GM23338 (cell line): ENCODE results near the gene PRKAG1. TPM values are rescaled to one million over a fixed set of nuclear protein-coding genes. Genes with fewer than 3 reads are reported as not detected.
A peak's percentile ranks its signal among the peaks of the same experiment; 100 is the strongest.

ENCODE experiments used
- ATAC-seq: fragments of 200-7000 bp; cut with Tn5 transposase; 3 replicates; pipeline ENCODE4 v1.9.1; 2020
- DNase-seq: peaks from one replicate; pipeline ENCODE4 v3.0.0-alpha.2; 2015; ENCODE audit warnings: low spot score
- H2AFZ ChIP-seq: fragments of 200-600 bp; sonication (generic); 2 replicates; pipeline ENCODE4 v1.8.0; 2016; ENCODE audit warnings: antibody characterized with exemption, mild to moderate bottlenecking, moderate library complexity
- H3F3A ChIP-seq: fragments of 200-600 bp; sonication (generic); replicated peaks from 2 replicates; pipeline ENCODE4 v1.8.0; 2017; ENCODE audit warnings: antibody characterized with exemption, mixed run types, low read depth
- H3K27ac ChIP-seq: fragments of 200-600 bp; sonication (generic); 2 replicates; pipeline ENCODE4 v1.6.1; 2016; ENCODE audit warnings: low read depth
- H3K27me3 ChIP-seq: fragments of 200-600 bp; sonication (generic); 2 replicates; pipeline ENCODE4 v1.8.0; 2016; ENCODE audit warnings: mild to moderate bottlenecking, mixed run types, moderate library complexity; ENCODE audit not compliant: insufficient read depth
- H3K36me3 ChIP-seq: fragments of 200-600 bp; sonication (generic); 2 replicates; pipeline ENCODE4 v1.8.0; 2016; ENCODE audit warnings: mild to moderate bottlenecking; ENCODE audit not compliant: insufficient read depth
- H3K4me1 ChIP-seq: fragments of 200-600 bp; sonication (generic); 2 replicates; pipeline ENCODE4 v1.8.0; 2016; ENCODE audit warnings: mild to moderate bottlenecking, moderate library complexity; ENCODE audit not compliant: insufficient read depth
- H3K4me2 ChIP-seq: fragments of 200-600 bp; sonication (generic); 2 replicates; pipeline ENCODE4 v1.7.1; 2017; ENCODE audit warnings: mixed run types
- H3K4me3 ChIP-seq: fragments of 200-600 bp; sonication (generic); 2 replicates; pipeline ENCODE4 v1.6.1; 2016; ENCODE audit warnings: mixed run types
- H3K79me2 ChIP-seq: fragments of 200-600 bp; sonication (generic); replicated peaks from 2 replicates; pipeline ENCODE4 v1.8.0; 2017; ENCODE audit warnings: mild to moderate bottlenecking; ENCODE audit not compliant: insufficient read depth
- H3K9me2 ChIP-seq: fragments of 200-600 bp; sonication (generic); 2 replicates; pipeline ENCODE4 v1.8.0; 2017; ENCODE audit not compliant: insufficient read depth
- H4K20me1 ChIP-seq: fragments of 200-600 bp; sonication (generic); replicated peaks from 2 replicates; pipeline ENCODE4 v1.8.0; 2017; ENCODE audit warnings: mild to moderate bottlenecking; ENCODE audit not compliant: insufficient read depth
- H3K27ac Mint-ChIP-seq: 2 replicates; pipeline ENCODE4 v1.8.0; 2020; ENCODE audit warnings: inconsistent platforms, mild to moderate bottlenecking, moderate library complexity, mixed read lengths
- H3K27me3 Mint-ChIP-seq: 3 replicates; pipeline ENCODE4 v1.8.0; 2022; ENCODE audit warnings: low read depth, mild to moderate bottlenecking, moderate library complexity, mixed read lengths, inconsistent platforms; ENCODE audit not compliant: insufficient read depth, poor library complexity
- H3K36me3 Mint-ChIP-seq: 3 replicates; pipeline ENCODE4 v1.8.0; 2021; ENCODE audit warnings: low read depth, mild to moderate bottlenecking, inconsistent platforms, moderate library complexity, mixed read lengths
- H3K4me1 Mint-ChIP-seq: 3 replicates; pipeline ENCODE4 v1.8.0; 2020; ENCODE audit warnings: mild to moderate bottlenecking, inconsistent platforms, mixed read lengths
- H3K4me3 Mint-ChIP-seq: 3 replicates; pipeline ENCODE4 v1.8.0; 2021; ENCODE audit warnings: moderate library complexity, mild to moderate bottlenecking, inconsistent platforms, mixed read lengths
- H3K9me3 Mint-ChIP-seq: 3 replicates; pipeline ENCODE4 v1.8.0; 2020; ENCODE audit warnings: moderate library complexity, mild to moderate bottlenecking, inconsistent platforms, mixed read lengths
- CREB1 ChIP-seq: fragments of 250-450 bp; sonication (Bioruptor Pico); IDR thresholded peaks from 2 replicates; pipeline ENCODE4 v1.5.0; 2020; ENCODE audit warnings: low read depth, mild to moderate bottlenecking, moderate library complexity
- CTCF ChIP-seq, 2 experiments: fragments of 200-600 bp in 1 of 2; sonication (generic) in 1 of 2; conservative IDR thresholded peaks; 2 replicates each; pipeline versions ENCODE4 v1.5.1 to v1.6.1; 2016 to 2017; ENCODE audit warnings: antibody characterized with exemption in 2 of 2, low read depth in 2 of 2, mild to moderate bottlenecking in 2 of 2, moderate library complexity in 1 of 2
- EZH2 ChIP-seq: fragments of 200-600 bp; sonication (generic); IDR thresholded peaks from one replicate; pipeline ENCODE4 v1.8.0; 2017; ENCODE audit warnings: antibody characterized with exemption, mild to moderate bottlenecking, low read depth; ENCODE audit not compliant: unreplicated experiment
- EZH2phosphoT487 ChIP-seq: fragments of 200-600 bp; sonication (generic); IDR thresholded peaks from one replicate; pipeline ENCODE4 v1.8.1; 2018; ENCODE audit warnings: antibody characterized with exemption; ENCODE audit not compliant: unreplicated experiment
- JUNB ChIP-seq: IDR thresholded peaks from one replicate; pipeline ENCODE4 v1.6.1; 2016; ENCODE audit warnings: antibody characterized with exemption; ENCODE audit not compliant: unreplicated experiment
- NANOG ChIP-seq: IDR thresholded peaks from 2 replicates; pipeline ENCODE4 v1.6.1; 2016; ENCODE audit warnings: antibody characterized with exemption, borderline replicate concordance
- POLR2AphosphoS5 ChIP-seq: IDR thresholded peaks from 2 replicates; pipeline ENCODE4 v1.6.1; 2016; ENCODE audit warnings: antibody characterized with exemption, low read depth
- REST ChIP-seq: IDR thresholded peaks from one replicate; pipeline ENCODE4 v1.6.1; 2018; ENCODE audit warnings: antibody characterized with exemption; ENCODE audit not compliant: unreplicated experiment
- STAT1 ChIP-seq: IDR thresholded peaks from one replicate; pipeline ENCODE4 v1.6.1; 2016; ENCODE audit warnings: antibody characterized with exemption; ENCODE audit not compliant: unreplicated experiment
- ZNF114 ChIP-seq: fragments of 250-450 bp; sonication (Bioruptor Pico); IDR thresholded peaks from 2 replicates; pipeline ENCODE4 v1.5.0; 2020; ENCODE audit warnings: mild to moderate bottlenecking, moderate library complexity
- ZNF331 ChIP-seq: fragments of 250-450 bp; sonication (Bioruptor Pico); IDR thresholded peaks from 2 replicates; pipeline ENCODE4 v1.5.0; 2020; ENCODE audit warnings: low read depth, mild to moderate bottlenecking, moderate library complexity
- polyA plus RNA-seq: library from polyadenylated mRNA; unstranded; fragments of >200 nt; fragmentation: Nextera tagmentation; extraction: Ambion mirVana; gene quantifications from 2 replicates; pipeline ENCODE4 v1.2.1, GENCODE V29; 2016
- total RNA-seq: library from RNA; depleted of rRNA; stranded (reverse); fragments of >200 nt; shearing (Covaris generic); gene quantifications from 2 replicates; pipeline ENCODE4 v1.2.3, GENCODE V29; 2014
- TF ChIP-seq, protein P1 (sequence below): IDR thresholded peaks from 2 replicates; pipeline ENCODE4 v1.6.1; 2016; ENCODE audit warnings: antibody characterized with exemption
- TF ChIP-seq, protein P2 (sequence below): fragments of 250-450 bp; sonication (Bioruptor Pico); IDR thresholded peaks from 2 replicates; pipeline ENCODE4 v1.5.0; 2020; ENCODE audit warnings: mild to moderate bottlenecking, moderate library complexity

The PRKAG1 gene
- total and polyA plus RNA-seq, 2 experiments from 2014 or later = 19.9 to 35.4 TPM

GRCh38 chr12:48986720-48987291, 31.8 kb downstream of the PRKAG1 start:
- H3K27ac Mint-ChIP-seq = no peak overlapping the region
- H2AFZ ChIP-seq = no peak overlapping the region
- no peak overlapping the region for H3K27ac ChIP-seq
- no peak overlapping the region for H3K4me3 Mint-ChIP-seq
- H3K79me2 ChIP-seq = no peaks in the 10 kb centered on the region
- H3K9me3 Mint-ChIP-seq = no peaks in the 10 kb centered on the region
- H3K9me2 ChIP-seq = no peaks in the 10 kb centered on the region
- no peaks in the 10 kb centered on the region for H3K36me3 ChIP-seq
- H3K4me3 ChIP-seq = no peak overlapping the region
- H3K4me1 ChIP-seq = no peaks in the 10 kb centered on the region
- H3K4me2 ChIP-seq = no peak overlapping the region
- H3K36me3 Mint-ChIP-seq = no peaks in the 10 kb centered on the region
- H3F3A ChIP-seq = no peaks in the 10 kb centered on the region
- TF ChIP-seq EZH2 = no peak
- TF ChIP-seq CTCF (conservative IDR thresholded peaks at IDR 0.05; ENCODE audit: low read depth in 2 of 2) = no peak
- no peak for TF ChIP-seq CREB1
- TF ChIP-seq, protein P1, sequence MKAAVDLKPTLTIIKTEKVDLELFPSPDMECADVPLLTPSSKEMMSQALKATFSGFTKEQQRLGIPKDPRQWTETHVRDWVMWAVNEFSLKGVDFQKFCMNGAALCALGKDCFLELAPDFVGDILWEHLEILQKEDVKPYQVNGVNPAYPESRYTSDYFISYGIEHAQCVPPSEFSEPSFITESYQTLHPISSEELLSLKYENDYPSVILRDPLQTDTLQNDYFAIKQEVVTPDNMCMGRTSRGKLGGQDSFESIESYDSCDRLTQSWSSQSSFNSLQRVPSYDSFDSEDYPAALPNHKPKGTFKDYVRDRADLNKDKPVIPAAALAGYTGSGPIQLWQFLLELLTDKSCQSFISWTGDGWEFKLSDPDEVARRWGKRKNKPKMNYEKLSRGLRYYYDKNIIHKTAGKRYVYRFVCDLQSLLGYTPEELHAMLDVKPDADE = no peak
- no peak for TF ChIP-seq ZNF331 (CRISPR knock-in tag)
- TF ChIP-seq REST = no peak
- TF ChIP-seq NANOG = no peak
- TF ChIP-seq ZNF114 = no peak
- TF ChIP-seq, protein P2, sequence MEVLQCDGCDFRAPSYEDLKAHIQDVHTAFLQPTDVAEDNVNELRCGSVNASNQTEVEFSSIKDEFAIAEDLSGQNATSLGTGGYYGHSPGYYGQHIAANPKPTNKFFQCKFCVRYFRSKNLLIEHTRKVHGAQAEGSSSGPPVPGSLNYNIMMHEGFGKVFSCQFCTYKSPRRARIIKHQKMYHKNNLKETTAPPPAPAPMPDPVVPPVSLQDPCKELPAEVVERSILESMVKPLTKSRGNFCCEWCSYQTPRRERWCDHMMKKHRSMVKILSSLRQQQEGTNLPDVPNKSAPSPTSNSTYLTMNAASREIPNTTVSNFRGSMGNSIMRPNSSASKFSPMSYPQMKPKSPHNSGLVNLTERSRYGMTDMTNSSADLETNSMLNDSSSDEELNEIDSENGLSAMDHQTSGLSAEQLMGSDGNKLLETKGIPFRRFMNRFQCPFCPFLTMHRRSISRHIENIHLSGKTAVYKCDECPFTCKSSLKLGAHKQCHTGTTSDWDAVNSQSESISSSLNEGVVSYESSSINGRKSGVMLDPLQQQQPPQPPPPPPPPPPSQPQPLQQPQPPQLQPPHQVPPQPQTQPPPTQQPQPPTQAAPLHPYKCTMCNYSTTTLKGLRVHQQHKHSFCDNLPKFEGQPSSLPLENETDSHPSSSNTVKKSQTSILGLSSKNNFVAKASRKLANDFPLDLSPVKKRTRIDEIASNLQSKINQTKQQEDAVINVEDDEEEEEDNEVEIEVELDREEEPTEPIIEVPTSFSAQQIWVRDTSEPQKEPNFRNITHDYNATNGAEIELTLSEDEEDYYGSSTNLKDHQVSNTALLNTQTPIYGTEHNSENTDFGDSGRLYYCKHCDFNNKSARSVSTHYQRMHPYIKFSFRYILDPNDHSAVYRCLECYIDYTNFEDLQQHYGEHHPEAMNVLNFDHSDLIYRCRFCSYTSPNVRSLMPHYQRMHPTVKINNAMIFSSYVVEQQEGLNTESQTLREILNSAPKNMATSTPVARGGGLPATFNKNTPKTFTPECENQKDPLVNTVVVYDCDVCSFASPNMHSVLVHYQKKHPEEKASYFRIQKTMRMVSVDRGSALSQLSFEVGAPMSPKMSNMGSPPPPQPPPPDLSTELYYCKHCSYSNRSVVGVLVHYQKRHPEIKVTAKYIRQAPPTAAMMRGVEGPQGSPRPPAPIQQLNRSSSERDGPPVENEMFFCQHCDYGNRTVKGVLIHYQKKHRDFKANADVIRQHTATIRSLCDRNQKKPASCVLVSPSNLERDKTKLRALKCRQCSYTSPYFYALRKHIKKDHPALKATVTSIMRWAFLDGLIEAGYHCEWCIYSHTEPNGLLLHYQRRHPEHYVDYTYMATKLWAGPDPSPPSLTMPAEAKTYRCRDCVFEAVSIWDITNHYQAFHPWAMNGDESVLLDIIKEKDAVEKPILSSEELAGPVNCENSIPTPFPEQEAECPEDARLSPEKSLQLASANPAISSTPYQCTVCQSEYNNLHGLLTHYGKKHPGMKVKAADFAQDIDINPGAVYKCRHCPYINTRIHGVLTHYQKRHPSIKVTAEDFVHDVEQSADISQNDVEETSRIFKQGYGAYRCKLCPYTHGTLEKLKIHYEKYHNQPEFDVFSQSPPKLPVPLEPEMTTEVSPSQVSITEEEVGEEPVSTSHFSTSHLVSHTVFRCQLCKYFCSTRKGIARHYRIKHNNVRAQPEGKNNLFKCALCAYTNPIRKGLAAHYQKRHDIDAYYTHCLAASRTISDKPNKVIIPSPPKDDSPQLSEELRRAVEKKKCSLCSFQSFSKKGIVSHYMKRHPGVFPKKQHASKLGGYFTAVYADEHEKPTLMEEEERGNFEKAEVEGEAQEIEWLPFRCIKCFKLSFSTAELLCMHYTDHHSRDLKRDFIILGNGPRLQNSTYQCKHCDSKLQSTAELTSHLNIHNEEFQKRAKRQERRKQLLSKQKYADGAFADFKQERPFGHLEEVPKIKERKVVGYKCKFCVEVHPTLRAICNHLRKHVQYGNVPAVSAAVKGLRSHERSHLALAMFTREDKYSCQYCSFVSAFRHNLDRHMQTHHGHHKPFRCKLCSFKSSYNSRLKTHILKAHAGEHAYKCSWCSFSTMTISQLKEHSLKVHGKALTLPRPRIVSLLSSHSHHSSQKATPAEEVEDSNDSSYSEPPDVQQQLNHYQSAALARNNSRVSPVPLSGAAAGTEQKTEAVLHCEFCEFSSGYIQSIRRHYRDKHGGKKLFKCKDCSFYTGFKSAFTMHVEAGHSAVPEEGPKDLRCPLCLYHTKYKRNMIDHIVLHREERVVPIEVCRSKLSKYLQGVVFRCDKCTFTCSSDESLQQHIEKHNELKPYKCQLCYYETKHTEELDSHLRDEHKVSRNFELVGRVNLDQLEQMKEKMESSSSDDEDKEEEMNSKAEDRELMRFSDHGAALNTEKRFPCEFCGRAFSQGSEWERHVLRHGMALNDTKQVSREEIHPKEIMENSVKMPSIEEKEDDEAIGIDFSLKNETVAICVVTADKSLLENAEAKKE (CRISPR knock-in tag) = no peak
- TF ChIP-seq STAT1 = no peak
- no peak for TF ChIP-seq JUNB
- no peak for TF ChIP-seq EZH2phosphoT487
- TF ChIP-seq POLR2AphosphoS5 = no peak
- DNase-seq = peak; percentile 4
- peaks cover 95% of the 10 kb centered on the region for H3K27me3 ChIP-seq
- peaks cover 16% of the 10 kb centered on the region for H3K4me1 Mint-ChIP-seq
- ATAC-seq = no peak
- H4K20me1 ChIP-seq = peaks cover 11% of the 10 kb centered on the region; the same call in 1 of the 2 replicates
- peaks cover 62% of the 10 kb centered on the region for H3K27me3 Mint-ChIP-seq
